Peyer's patch (tissue), 4 donors: ENCODE measurements around the gene SERINC4. TPM values are rescaled to one million over a fixed set of nuclear protein-coding genes. Genes with fewer than 3 reads are reported as not detected.
"Not testable (repeated sequence)": the region's sequence is repeated elsewhere in the genome, so short reads cannot be mapped to it uniquely, and the experiment has no call there.

Experiments used
- DNase-seq, 3 donors: peaks; one replicate each; pipeline ENCODE4 v3.0.0-alpha.2; 2017 to 2019
- H3K27ac ChIP-seq, 4 donors: fragments of 200-600 bp; sonication (generic); one replicate each; pipeline ENCODE4 v1.5.1; 2016 to 2019
- H3K27me3 ChIP-seq, 2 donors: fragments of 200-600 bp; sonication (generic); one replicate each; pipeline ENCODE4 v1.5.1; 2019
- H3K36me3 ChIP-seq, 3 donors: fragments of 200-600 bp; sonication (generic); one replicate each; pipeline ENCODE4 v1.5.1; 2016 to 2019
- H3K4me1 ChIP-seq, 4 donors: fragments of 200-600 bp; sonication (generic); one replicate each; pipeline ENCODE4 v1.5.1; 2016 to 2019
- H3K4me3 ChIP-seq, 4 donors: fragments of 200-600 bp; sonication (generic); 1 replicate in 3 of 4; 2 replicates in 1 of 4; pipeline ENCODE4 v1.5.1; 2016 to 2019; ENCODE audit warnings: mild to moderate bottlenecking in 1 of 4
- H3K9me3 ChIP-seq, 4 donors: fragments of 200-600 bp; sonication (generic); one replicate each; pipeline ENCODE4 v1.5.1; 2016 to 2019; ENCODE audit warnings: mild to moderate bottlenecking in 1 of 4
- POLR2A ChIP-seq, 2 donors: fragments of 450-650 bp; IDR thresholded peaks; one replicate each; pipeline ENCODE4 v1.5.1; 2017; ENCODE audit warnings: antibody characterized with exemption in 2 of 2, mild to moderate bottlenecking in 2 of 2, moderate library complexity in 2 of 2
- small RNA-seq, 2 donors: library from RNA; depleted of rRNA; stranded (forward); fragments of <200 nt; gene quantifications; one replicate each; pipeline ENCODE3, GENCODE V24; 2016
- total RNA-seq, 4 donors: library from RNA; depleted of rRNA; stranded (reverse); fragments of >200 nt; gene quantifications; one replicate each; pipeline ENCODE4 v1.1.0, GENCODE V29; 2016
- TF ChIP-seq, protein P1 (sequence below), 6 experiments: fragments of 450-650 bp in 4 of 6; fragments of 200-600 bp in 2 of 6; sonication (generic) in 1 of 6; IDR thresholded peaks; one replicate each; pipeline ENCODE4 v1.5.1; 2017 to 2019; ENCODE audit warnings: antibody characterized with exemption in 6 of 6, mild to moderate bottlenecking in 3 of 6, moderate library complexity in 1 of 6

SERINC4 gene
- total RNA-seq, 4 donors from 2014 or later, result not detected

DNA sequence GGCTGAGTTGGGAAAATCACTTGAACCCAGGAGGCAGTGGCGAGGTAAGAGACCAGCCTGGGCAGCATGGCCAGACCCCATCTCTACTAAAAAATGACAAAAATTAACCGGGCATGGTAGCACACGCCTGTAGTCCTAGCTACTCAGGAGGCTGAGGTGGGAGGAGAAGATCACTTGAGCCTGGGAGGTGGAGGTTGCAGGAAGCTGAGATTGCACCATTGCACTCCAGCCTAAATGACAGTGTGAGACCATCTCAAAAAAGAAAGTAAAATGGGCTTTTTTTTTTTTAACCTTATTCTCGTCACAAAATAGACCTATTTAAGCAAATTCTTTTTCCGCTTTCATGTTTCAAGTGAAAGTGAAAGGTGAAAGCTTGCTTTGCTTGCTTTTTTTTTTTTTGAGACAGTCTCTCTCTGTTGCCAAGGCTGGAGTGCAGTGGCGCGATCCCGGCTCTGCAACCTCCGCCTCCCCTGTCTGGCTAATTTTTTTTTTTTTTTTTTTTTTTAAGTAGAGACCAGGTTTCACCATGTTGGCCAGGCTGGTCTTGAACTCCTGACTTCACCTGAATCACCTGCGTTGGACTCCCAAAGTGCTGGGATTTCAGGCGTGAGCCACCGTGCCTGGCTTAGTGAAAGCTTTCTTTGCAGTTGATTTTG lies 50.2 kb downstream of the SERINC4 start:
- H3K9me3 ChIP-seq, result no peaks in the 10 kb centered on the region
- peak overlapping the region; percentile 24 to 79 (median 28) for H3K27ac ChIP-seq
- H3K36me3 ChIP-seq, result peaks cover 0 to 18% (median 0%) of the 10 kb centered on the region in 3 donors
- peak overlapping the region; percentile 11 to 42 (median 28) for H3K4me3 ChIP-seq
- TF ChIP-seq, protein P1, sequence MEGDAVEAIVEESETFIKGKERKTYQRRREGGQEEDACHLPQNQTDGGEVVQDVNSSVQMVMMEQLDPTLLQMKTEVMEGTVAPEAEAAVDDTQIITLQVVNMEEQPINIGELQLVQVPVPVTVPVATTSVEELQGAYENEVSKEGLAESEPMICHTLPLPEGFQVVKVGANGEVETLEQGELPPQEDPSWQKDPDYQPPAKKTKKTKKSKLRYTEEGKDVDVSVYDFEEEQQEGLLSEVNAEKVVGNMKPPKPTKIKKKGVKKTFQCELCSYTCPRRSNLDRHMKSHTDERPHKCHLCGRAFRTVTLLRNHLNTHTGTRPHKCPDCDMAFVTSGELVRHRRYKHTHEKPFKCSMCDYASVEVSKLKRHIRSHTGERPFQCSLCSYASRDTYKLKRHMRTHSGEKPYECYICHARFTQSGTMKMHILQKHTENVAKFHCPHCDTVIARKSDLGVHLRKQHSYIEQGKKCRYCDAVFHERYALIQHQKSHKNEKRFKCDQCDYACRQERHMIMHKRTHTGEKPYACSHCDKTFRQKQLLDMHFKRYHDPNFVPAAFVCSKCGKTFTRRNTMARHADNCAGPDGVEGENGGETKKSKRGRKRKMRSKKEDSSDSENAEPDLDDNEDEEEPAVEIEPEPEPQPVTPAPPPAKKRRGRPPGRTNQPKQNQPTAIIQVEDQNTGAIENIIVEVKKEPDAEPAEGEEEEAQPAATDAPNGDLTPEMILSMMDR (IDR thresholded peaks at IDR 0.05), result no peak
- no peak for TF ChIP-seq POLR2A (IDR thresholded peaks at IDR 0.05)
- peak in 2 of 3 donors; percentile 45 to 61 for DNase-seq
- H3K4me1 ChIP-seq, result peaks cover 0 to 39% (median 19%) of the 10 kb centered on the region in 4 donors
- no peaks in the 10 kb centered on the region for H3K27me3 ChIP-seq

DNA sequence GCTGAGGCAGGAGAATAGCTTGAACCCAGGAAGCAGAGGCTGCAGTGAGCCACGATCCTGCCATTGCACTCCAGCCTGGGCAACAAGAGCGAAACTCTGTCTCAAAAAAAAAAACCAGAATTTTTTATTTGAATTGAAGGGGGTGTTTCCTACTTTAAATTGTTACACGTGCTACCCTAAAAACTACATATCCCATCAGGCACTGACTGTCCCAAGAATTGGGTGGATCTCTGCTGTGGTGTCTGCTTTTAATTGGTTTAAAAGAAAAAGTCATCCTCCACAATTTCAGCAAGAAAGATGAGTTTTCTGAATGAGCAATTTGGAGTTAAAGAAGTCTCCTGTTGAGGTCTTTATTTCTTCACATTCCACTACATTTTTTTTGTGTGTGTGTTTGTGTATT lies 51.6 kb downstream of the SERINC4 start:
- no peaks in the 10 kb centered on the region for H3K27me3 ChIP-seq
- peaks cover 0 to 39% (median 19%) of the 10 kb centered on the region in 4 donors for H3K4me1 ChIP-seq
- H3K27ac ChIP-seq, result peak overlapping the region in 2 of 4 donors; percentile 12 to 97
- peak overlapping the region in 2 of 4 donors; percentile 62 to 70 for H3K4me3 ChIP-seq
- DNase-seq, result no peak
- no peaks in the 10 kb centered on the region for H3K9me3 ChIP-seq
- TF ChIP-seq POLR2A (IDR thresholded peaks at IDR 0.05), result no peak
- TF ChIP-seq, protein P1 (IDR thresholded peaks at IDR 0.05), result no peak
- H3K36me3 ChIP-seq, result peaks cover 0 to 5% (median 0%) of the 10 kb centered on the region in 3 donors

DNA sequence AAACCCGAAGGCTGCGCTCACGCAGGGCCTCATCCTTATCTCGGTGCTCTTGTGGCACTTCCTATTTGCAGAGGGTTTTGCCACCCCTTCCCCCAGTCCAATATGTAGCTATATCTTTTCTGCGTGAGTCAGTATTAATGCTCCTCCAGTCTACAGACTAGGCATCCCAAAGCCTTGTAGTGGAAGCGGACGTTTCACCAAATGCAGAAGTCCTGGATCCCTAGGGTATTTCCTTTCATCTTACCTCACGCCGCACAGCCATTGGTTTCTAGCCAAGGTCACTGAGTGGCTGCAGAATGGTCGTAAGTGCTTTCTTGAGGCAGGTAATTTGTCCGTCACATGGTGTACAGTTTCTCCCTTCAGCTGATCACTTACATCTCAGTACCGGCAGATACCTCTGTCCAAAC lies 53.1 kb downstream of the SERINC4 start:
- H3K9me3 ChIP-seq, H3K36me3 ChIP-seq, H3K27me3 ChIP-seq: not testable (repeated sequence)
- peak overlapping the region; percentile 91 to 97 (median 96) for H3K27ac ChIP-seq
- peaks cover 0 to 39% (median 19%) of the 10 kb centered on the region in 4 donors for H3K4me1 ChIP-seq
- peak in 2 of 3 donors; percentile 37 to 54 for DNase-seq
- peak overlapping the region; percentile 61 to 70 (median 66) for H3K4me3 ChIP-seq

DNA sequence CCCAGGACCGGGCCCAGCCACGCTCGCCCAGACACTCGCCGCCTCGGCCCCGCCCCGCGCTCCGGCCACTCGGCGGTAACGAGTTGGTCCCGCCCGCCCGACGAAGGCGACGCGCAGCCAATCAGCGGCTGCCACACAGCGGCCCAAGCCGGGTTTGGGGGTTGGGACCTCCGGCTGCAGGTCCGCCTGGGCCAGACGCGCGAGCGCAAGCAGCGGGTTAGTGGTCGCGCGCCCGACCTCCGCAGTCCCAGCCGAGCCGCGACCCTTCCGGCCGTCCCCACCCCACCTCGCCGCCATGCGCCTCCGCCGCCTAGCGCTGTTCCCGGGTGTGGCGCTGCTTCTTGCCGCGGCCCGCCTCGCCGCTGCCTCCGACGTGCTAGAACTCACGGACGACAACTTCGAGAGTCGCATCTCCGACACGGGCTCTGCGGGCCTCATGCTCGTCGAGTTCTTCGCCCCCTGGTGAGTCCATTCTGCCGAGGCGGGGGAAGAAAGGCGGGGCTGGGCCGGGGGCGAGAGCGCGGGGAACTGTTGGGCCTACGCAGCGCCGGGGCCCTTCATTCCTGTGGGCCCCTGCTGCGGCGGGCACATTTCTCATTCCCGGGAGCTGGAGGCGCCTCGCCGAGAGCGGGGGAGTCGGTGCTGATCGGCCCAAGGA lies 53.6 kb downstream of the SERINC4 start, which contains the start of gene PDIA3:
Gene PDIA3, plus strand, starts transcription at position 194 of the 658 bp plus-strand sequence. Its CDS starts 102 bp downstream, at position 296.
- Histone ChIP-seq H3K4me3 (peak within 1 kb of the TSS; percentile 61 to 70 (median 66)), H3K27ac (peak within 1 kb of the TSS; percentile 91 to 97 (median 96)), H3K4me1 (peaks cover 0 to 36% (median 19%) of the 10 kb centered on the region in 4 donors)
- peak; percentile 94 to 98 for TF ChIP-seq POLR2A (IDR thresholded peaks at IDR 0.05)
- TF ChIP-seq, protein P1 (IDR thresholded peaks at IDR 0.05), result peak in 4 of 6 experiments; percentile 29 to 54 (median 52)
- H3K27me3 ChIP-seq, H3K9me3 ChIP-seq, H3K36me3 ChIP-seq: not testable (repeated sequence)
- DNase-seq, result peak; percentile 91 to 97 (median 96)

Small RNA genes within 50 kb of the gene (small RNA-seq; reads per million reads assigned to genes)
- gene MIR1282, result 0 reads per million in 2 donors

Other genes with a start within 250 kb of the SERINC4 start
- gene PPIP5K1, start 210.0 kb downstream of the SERINC4 start, total RNA-seq, result 100 to 1,000 TPM in 3 of 4 donors, 10 to 100 TPM in 1; 84.9 to 380 (median 260) TPM
- gene CKMT1B, start 206.2 kb downstream of the SERINC4 start, total RNA-seq, result 100 to 1,000 TPM in 3 of 4 donors, 10 to 100 TPM in 1; 74.3 to 134 (median 111) TPM
- 1 to 10 TPM in 2 of 4 donors, under 1 TPM in 1, not detected in 1; 0.35 to 7.4 (median 4.7) TPM for gene STRC, start 181.4 kb downstream of the SERINC4 start, total RNA-seq
- 10 to 100 TPM in 3 of 4 donors, 1 to 10 TPM in 1; 9.3 to 28.1 (median 21.0) TPM for gene CATSPER2, start 151.4 kb downstream of the SERINC4 start, total RNA-seq
- 100 to 1,000 TPM in 3 of 4 donors, 10 to 100 TPM in 1; 96.0 to 147 (median 109) TPM for gene CKMT1A, start 106.4 kb downstream of the SERINC4 start, total RNA-seq
- 100 to 1,000 TPM in 2 of 4 donors, 10 to 100 TPM in 2; 28.9 to 136 (median 106) TPM for gene PDIA3, start 53.8 kb downstream of the SERINC4 start, total RNA-seq
- gene ELL3, start 23.3 kb downstream of the SERINC4 start, total RNA-seq, result 10 to 100 TPM; 34.7 to 84.1 (median 73.2) TPM
- 100 to 1,000 TPM; 647 to 897 (median 711) TPM for gene SERF2, start 7.9 kb downstream of the SERINC4 start, total RNA-seq
- gene HYPK, start 379 bp upstream of the SERINC4 start, total RNA-seq, result 10 to 100 TPM; 13.0 to 38.0 (median 21.5) TPM
- gene MFAP1, start 24.5 kb upstream of the SERINC4 start, total RNA-seq, result 10 to 100 TPM in 2 of 4 donors, 1 to 10 TPM in 2; 6.1 to 21.7 (median 10.4) TPM
- 10 to 100 TPM in 1 of 4 donors, 1 to 10 TPM in 3; 2.7 to 21.5 (median 4.1) TPM for gene WDR76, start 26.8 kb upstream of the SERINC4 start, total RNA-seq